Non-pigmented ciliary epithelial cell (primary cell): Measurements from ENCODE around the gene CNN2.

Experiments
- DNase-seq: peaks from one replicate; pipeline ENCODE4 v3.0.0-alpha.2; 2010; ENCODE audit warnings: low read depth

Gene CNN2

DNA sequence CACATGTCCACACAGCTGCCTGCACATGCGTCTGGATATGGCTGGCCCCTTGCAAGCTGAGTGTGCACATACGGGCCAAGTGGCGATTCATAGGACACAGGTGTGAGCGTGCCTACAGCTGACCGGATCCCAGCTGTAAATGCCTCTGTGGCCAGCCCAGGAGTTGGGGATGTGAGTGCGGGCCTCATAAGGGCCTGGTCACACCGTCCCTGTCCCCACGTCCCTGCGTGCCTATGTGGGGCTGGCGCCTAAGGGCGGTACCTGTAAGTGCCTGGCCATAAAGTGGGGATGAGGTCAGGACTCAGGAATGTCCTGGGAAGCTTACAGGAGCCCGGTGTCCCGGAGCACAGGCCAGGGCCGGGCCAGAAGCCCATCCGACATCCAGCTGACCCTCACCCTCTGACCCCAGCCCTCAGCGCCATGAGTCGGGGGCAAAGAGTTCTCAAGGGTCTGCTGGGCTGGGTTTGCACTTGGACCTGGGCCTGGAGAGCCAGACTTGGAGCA lies 39.2 kb downstream of the CNN2 start:
- no peak for DNase-seq

- DNase-seq, result no peak
These were observed 39.9 kb downstream of the CNN2 start for GRCh38 chr19:1066251-1066747.

GRCh38 chr19:1066748-1067340 lies 40.4 kb downstream of the CNN2 start, which contains the start of gene ARHGAP45:
Gene ARHGAP45, plus strand, starts transcription at chr19:1067167. Its CDS starts 239 bp downstream, at chr19:1067406.
- DNase-seq, result no peak

GRCh38 chr19:1067341-1067957 lies 41.0 kb downstream of the CNN2 start:
- DNase-seq, result no peak

DNA sequence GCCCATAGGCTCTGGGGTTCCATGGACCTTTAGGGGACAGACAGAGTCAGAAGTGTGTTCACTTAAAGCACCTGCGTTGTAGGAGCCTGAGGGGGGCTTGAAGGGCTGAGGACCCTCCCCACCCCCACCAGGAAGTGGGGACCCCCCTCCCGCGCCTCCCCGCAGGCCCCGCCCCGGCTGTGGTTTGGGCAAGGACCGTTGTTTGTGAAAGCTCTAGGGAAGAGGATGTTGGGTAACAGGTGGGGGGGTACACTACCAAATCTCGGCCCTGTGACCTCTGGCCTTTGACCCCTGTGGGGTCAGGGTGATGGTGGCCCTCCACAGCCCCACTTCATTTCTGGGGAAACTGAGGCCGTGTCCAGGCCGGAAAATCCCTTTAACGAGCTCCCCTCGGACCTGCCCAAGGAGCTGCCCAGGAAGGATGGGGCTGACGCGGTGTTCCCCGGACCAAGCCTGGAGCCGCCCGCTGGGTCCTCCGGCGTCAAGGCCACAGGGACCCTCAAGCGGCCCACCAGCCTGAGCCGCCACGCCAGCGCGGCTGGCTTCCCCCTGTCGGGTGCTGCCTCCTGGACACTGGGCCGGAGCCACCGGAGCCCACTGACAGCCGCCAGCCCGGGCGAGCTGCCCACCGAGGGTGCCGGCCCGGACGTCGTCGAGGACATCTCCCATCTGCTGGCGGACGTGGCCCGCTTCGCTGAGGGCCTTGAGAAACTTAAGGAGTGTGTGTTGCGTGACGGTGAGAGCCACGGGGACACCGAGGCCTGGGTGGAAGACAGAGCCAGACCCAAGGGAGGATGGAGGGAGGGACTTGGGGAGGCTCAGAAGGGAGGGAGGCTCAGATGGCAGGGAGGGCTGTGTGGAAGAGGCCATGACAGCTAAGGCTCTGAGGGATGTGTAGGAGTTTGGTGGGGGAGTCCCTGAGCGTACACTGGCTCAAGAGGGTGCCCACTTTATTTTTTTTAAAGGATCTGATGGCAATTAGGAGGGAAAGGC lies 41.9 kb downstream of the CNN2 start:
- no peak for DNase-seq

GRCh38 chr19:1069009-1069779 lies 42.8 kb downstream of the CNN2 start:
- no peak for DNase-seq

GRCh38 chr19:1070576-1070930 lies 44.1 kb downstream of the CNN2 start:
- DNase-seq, result no peak

DNA sequence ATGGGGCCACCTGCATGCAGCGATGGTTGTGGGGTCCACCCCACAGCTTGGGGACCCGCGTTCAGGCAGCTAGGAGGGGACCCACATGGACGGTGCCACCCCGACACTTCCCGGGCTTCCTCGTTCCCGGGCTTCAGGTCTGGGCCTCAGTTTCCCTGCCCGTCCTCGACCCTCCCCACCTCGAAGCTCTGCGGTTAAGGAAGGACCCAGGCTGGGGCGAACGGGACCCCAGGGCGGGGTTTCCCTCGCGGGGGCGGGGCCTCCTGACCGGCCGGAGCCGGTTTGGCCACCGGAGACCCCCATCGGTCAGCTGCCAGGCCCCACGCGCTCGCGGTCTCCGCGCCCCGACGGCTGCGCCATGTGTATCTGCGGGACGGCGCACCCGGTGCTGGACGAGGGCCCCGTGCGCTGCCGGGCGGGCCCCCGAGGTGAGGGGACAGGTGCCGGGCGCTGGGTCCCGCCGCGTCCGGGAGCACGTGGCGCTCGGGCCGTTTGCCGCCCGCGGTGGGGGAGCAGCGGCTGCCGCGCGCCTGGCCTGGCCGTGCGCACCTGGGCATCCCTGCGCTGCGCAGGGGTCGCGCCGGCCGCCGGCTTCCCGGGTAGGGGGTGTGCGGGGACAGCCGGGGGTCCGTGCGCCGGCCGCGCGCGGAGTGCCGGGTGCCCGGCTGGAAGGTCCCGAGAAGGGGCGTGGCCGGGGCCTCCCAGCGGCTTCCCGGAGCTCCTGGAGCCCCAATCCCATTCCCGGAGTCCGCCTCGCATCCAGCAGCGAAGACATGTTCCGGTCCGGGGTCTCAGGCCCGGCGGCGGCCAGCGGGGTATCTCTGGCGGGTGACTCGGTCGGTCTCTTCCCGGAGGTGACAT lies 44.8 kb downstream of the CNN2 start:
- DNase-seq, result no peak

DNA sequence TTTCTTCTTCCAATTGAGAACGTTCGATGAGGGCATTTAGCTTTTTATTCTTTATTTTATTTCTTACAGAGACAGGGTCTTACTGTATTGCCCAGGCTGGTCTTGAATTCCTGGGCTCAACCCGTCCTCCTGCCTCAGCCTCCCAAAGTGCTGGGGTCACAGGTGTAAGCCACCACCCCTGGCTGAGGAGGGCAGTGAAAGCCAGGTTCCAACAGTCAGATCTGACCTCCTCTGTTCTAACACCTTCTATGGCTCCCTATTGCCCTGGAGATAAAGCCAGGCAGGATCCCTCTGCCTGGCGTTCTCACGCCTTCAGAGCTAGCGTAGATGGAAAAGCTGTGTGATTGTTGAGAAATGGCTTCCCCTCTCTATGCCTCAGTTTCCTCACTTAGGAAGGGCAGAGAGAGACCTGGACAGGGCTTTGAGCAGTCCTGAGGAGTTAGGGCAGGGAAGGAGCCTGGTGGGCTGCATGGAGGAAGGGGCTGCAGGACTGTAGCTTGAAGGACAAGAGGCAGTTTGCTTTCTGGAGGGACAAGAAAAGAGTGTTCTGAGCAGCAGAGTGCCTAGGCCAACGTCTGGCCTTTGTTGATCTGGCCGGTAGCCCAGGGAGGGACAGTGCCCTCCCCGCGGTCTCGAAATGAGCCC lies 46.1 kb downstream of the CNN2 start:
- no peak for DNase-seq

DNA sequence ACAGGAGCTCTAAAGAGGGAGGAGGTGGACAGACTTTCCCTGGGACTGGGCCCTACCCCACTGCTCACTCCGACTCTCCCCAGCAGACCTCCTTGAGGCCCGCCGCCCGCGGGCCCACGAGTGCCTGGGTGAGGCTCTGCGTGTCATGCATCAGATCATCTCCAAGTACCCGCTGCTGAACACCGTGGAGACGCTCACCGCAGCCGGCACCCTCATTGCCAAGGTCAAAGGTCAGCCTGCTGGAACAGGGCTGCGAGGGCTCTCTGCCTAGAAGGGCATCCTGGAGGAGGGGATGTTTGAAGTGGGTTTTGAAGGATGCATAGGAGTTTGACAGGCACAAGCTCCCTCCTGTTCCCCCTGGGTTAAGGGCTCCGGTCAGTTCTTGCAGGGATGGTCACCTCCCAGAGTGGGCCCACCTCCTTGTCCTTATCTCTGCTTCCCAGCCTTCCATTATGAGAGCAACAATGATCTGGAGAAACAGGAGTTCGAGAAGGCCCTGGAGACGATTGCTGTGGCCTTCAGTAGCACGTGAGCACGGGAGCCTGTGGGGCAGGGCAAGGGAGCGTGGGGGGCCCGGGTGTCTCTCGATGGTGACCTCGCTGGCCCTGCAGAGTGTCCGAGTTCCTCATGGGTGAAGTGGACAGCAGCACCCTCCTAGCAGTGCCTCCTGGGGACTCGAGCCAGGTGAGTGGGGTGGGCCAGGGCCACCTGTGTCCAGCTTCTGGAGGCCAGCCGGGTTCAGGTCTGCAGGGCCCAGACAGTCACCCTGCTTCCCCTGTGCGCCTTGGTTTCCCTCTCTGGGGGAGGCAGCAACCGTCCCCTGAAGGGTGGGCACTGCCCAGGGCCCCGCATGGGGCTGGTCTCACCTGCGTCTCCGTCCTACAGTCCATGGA lies 46.9 kb downstream of the CNN2 start:
- no peak for DNase-seq

- DNase-seq, result no peak
These were observed 47.6 kb downstream of the CNN2 start for GRCh38 chr19:1073956-1074517.

DNA sequence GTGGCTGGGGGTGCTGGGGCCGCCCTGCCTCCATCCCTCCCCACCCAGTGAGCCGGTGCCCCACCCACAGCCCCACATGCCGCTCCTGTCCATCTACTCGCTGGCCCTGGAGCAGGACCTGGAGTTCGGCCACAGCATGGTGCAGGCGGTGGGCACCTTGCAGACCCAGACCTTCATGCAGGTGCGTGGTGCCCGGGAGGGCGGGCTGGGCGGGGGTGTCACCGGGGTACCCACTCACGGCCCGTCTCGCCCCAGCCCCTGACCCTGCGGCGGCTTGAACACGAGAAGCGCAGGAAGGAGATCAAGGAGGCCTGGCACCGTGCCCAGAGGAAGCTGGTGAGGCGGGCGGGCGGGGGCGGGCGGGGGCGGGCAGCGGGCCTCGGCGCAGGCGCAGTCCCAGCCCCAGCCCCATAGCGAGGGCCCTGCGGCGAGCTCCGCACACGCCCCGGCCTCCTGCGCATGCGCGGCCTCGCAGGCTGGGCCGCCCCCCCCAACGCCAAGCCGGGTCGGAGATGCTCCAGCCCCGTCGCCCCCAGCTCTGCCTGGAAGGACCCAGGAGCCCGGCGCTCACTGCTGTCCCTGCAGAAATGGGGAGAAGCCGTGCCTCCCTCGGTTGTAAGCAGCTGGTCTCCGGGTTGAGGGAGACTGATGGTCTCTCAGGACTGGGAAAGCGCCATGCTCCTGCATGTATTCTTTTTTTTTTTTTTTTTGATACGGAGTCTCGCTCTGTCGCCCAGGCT lies 48.3 kb downstream of the CNN2 start:
- DNase-seq, result no peak

GRCh38 chr19:1076046-1076386 lies 49.6 kb downstream of the CNN2 start:
- DNase-seq, result no peak

- no peak for DNase-seq
These were observed 50.5 kb downstream of the CNN2 start for GRCh38 chr19:1076951-1077350.

- DNase-seq, result no peak
These were observed 53.2 kb downstream of the CNN2 start for GRCh38 chr19:1079566-1080111.

- DNase-seq, result no peak
These were observed 54.2 kb downstream of the CNN2 start for GRCh38 chr19:1080360-1081161.
